LNCAP (cell line): ENCODE data around the gene MEFV.

Experiments used
- CTCF ChIP-seq: fragments of 450-650 bp; IDR thresholded peaks from 2 replicates; pipeline ENCODE4 v1.5.1; 2017; ENCODE audit warnings: mild to moderate bottlenecking

The MEFV gene

GRCh38 chr16:3289998-3290673 is 33.7 kb upstream of the MEFV start:
- no peak for TF ChIP-seq CTCF

- TF ChIP-seq CTCF: no peak
Measured at GRCh38 chr16:3285131-3285530, 28.7 kb upstream of the MEFV start.

- no peak for TF ChIP-seq CTCF
Measured at GRCh38 chr16:3283543-3284447, 27.4 kb upstream of the MEFV start.

GRCh38 chr16:3282730-3283542 is 26.5 kb upstream of the MEFV start, which contains the start of gene ZNF263:
Gene ZNF263 (plus strand): TSS chr16:3283491. CDS start chr16:3283819, 328 bp downstream.
- TF ChIP-seq CTCF: no peak

GRCh38 chr16:3282103-3282729 is 25.8 kb upstream of the MEFV start:
- TF ChIP-seq CTCF: no peak

GRCh38 chr16:3281222-3281820 is 24.9 kb upstream of the MEFV start:
- no peak for TF ChIP-seq CTCF
